Measurements from ENCODE around the gene TSC22D4.
"Not testable (repeated sequence)": the region's sequence is repeated elsewhere in the genome, so short reads cannot be mapped to it uniquely, and the experiment has no call there.

TSC22D4 gene

GRCh38 chr7:100478958-100479660, at the start of gene TSC22D4:
TSS of gene TSC22D4 (minus strand) at chr7:100479214. CDS start at chr7:100478038, 1,176 bp downstream.
- Histone ChIP-seq H3K27ac (peak within 1 kb of the TSS; percentile 84 to 95), H3K27me3 (no peaks in the 10 kb centered on the region), H3K4me3 (peak within 1 kb of the TSS; percentile 65 to 98), H3K36me3 (peaks cover under 1 to 23% (median 4%) of the 10 kb centered on the region in 3 donors), H3K4me1 (peaks cover 0 to 62% (median 45%) of the 10 kb centered on the region in 4 donors), H3K9me3 (no peaks in the 10 kb centered on the region)
- intact Hi-C loops (cut with DNase I; ENCODE audit: low total_unique reads), result loop anchor here (10.0 kb wide), 1 partner anchor 196 kb away; the partner anchor contains the start of gene GNB2
- DNase-seq, result peak; percentile 96 to 98
- TF ChIP-seq, protein P1, sequence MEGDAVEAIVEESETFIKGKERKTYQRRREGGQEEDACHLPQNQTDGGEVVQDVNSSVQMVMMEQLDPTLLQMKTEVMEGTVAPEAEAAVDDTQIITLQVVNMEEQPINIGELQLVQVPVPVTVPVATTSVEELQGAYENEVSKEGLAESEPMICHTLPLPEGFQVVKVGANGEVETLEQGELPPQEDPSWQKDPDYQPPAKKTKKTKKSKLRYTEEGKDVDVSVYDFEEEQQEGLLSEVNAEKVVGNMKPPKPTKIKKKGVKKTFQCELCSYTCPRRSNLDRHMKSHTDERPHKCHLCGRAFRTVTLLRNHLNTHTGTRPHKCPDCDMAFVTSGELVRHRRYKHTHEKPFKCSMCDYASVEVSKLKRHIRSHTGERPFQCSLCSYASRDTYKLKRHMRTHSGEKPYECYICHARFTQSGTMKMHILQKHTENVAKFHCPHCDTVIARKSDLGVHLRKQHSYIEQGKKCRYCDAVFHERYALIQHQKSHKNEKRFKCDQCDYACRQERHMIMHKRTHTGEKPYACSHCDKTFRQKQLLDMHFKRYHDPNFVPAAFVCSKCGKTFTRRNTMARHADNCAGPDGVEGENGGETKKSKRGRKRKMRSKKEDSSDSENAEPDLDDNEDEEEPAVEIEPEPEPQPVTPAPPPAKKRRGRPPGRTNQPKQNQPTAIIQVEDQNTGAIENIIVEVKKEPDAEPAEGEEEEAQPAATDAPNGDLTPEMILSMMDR (IDR thresholded peaks at IDR 0.05), result peak in 1 of 2 experiments; percentile 4

GRCh38 chr7:100528108-100528866, 49.3 kb upstream of the TSC22D4 start:
- H3K27ac ChIP-seq; intact Hi-C loops (cut with DNase I; ENCODE audit: low total_unique reads); H3K4me3 ChIP-seq; H3K36me3 ChIP-seq; H3K4me1 ChIP-seq; H3K9me3 ChIP-seq; DNase-seq: not testable (repeated sequence)
- H3K27me3 ChIP-seq, result peaks cover 0 to 26% of the 10 kb centered on the region in 2 donors

GRCh38 chr7:100523192-100523591, 44.2 kb upstream of the TSC22D4 start:
- DNase-seq; intact Hi-C loops (cut with DNase I; ENCODE audit: low total_unique reads); H3K4me1 ChIP-seq; H3K27me3 ChIP-seq; H3K4me3 ChIP-seq; H3K27ac ChIP-seq; H3K36me3 ChIP-seq; H3K9me3 ChIP-seq: not testable (repeated sequence)

DNA sequence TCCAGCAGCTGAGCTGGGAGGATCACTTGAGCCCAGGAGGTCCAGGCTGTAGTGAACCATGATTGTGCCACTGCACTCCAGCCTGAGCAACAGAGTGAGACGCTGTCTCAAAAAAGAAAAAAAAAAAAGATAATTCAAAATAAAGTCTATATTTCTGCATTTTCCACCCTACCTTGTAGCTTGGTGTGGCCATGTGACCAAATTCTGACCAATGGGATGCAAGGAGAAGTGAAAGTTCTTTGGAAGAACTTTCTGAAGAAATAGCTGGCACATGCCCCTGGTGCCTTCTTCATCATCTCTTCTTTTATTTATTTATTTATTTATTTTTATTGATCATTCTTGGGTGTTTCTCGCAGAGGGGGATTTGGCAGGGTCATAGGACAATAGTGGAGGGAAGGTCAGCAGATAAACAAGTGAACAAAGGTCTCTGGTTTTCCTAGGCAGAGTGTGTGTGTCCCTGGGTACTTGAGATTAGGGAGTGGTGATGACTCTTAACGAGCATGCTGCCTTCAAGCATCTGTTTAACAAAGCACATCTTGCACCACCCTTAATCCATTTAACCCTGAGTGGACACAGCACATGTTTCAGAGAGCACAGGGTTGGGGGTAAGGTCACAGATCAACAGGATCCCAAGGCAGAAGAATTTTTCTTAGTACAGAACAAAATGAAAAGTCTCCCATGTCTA, 43.0 kb upstream of the TSC22D4 start:
- H3K4me1 ChIP-seq; H3K27ac ChIP-seq; H3K9me3 ChIP-seq; H3K27me3 ChIP-seq; H3K4me3 ChIP-seq; H3K36me3 ChIP-seq; DNase-seq; intact Hi-C loops (cut with DNase I; ENCODE audit: low total_unique reads): not testable (repeated sequence)

GRCh38 chr7:100521076-100521475, 42.1 kb upstream of the TSC22D4 start:
- H3K27ac ChIP-seq, result no peak overlapping the region
- TF ChIP-seq, protein P1 (IDR thresholded peaks at IDR 0.05), result no peak
- no peak for DNase-seq
- intact Hi-C loops (cut with DNase I; ENCODE audit: low total_unique reads), result no loop called here
- H3K27me3 ChIP-seq, result peaks cover 0 to 6% of the 10 kb centered on the region in 2 donors
- H3K36me3 ChIP-seq, result no peaks in the 10 kb centered on the region
- no peaks in the 10 kb centered on the region for H3K4me1 ChIP-seq
- H3K9me3 ChIP-seq, result no peaks in the 10 kb centered on the region
- no peak overlapping the region for H3K4me3 ChIP-seq

- Histone ChIP-seq H3K9me3 (no peaks in the 10 kb centered on the region), H3K27me3 (peaks cover 0 to 4% of the 10 kb centered on the region in 2 donors), H3K4me3 (no peak overlapping the region), H3K27ac (no peak overlapping the region), H3K36me3 (no peaks in the 10 kb centered on the region), H3K4me1 (no peaks in the 10 kb centered on the region)
- TF ChIP-seq, protein P1 (IDR thresholded peaks at IDR 0.05), result no peak
- no peak for DNase-seq
- intact Hi-C loops (cut with DNase I; ENCODE audit: low total_unique reads), result no loop called here
Observed at GRCh38 chr7:100520138-100520537, 41.1 kb upstream of the TSC22D4 start.
